Measurements from ENCODE around the gene PPP2CA. TPM values are rescaled to one million over a fixed set of nuclear protein-coding genes. Genes with fewer than 3 reads are reported as not detected.
"Not testable (repeated sequence)": the region's sequence is repeated elsewhere in the genome, so short reads cannot be mapped to it uniquely, and the experiment has no call there.

The PPP2CA gene
- total RNA-seq, 1 donor: 234 TPM

GRCh38 chr5:134245692-134246091, 19.8 kb upstream of the PPP2CA start:
- no peak for DNase-seq (ENCODE audit: low read depth in 2 of 3, low spot score in 2 of 3)

GRCh38 chr5:134245101-134245604, 19.3 kb upstream of the PPP2CA start:
- no peak for DNase-seq (ENCODE audit: low read depth in 2 of 3, low spot score in 2 of 3)

GRCh38 chr5:134242146-134242545, 16.3 kb upstream of the PPP2CA start:
- DNase-seq (ENCODE audit: low read depth in 2 of 3, low spot score in 2 of 3): no peak

- peak in 2 of 3 donors; percentile 59 to 81 for DNase-seq (ENCODE audit: low read depth in 2 of 3, low spot score in 2 of 3)
Observed at GRCh38 chr5:134240421-134240962, 14.6 kb upstream of the PPP2CA start.

GRCh38 chr5:134236820-134237219, 10.9 kb upstream of the PPP2CA start:
- DNase-seq (ENCODE audit: low read depth in 2 of 3, low spot score in 2 of 3): no peak

- no peak for DNase-seq (ENCODE audit: low read depth in 2 of 3, low spot score in 2 of 3)
Observed at GRCh38 chr5:134236318-134236717, 10.4 kb upstream of the PPP2CA start.

GRCh38 chr5:134228624-134229023, 2.8 kb upstream of the PPP2CA start:
- DNase-seq (ENCODE audit: low read depth in 2 of 3, low spot score in 2 of 3): no peak

GRCh38 chr5:134227776-134228175, 1.9 kb upstream of the PPP2CA start:
- no peak for DNase-seq (ENCODE audit: low read depth in 2 of 3, low spot score in 2 of 3)

- peak; percentile 5 to 28 (median 28) for DNase-seq (ENCODE audit: low read depth in 2 of 3, low spot score in 2 of 3)
Observed at GRCh38 chr5:134227259-134227658, 1.4 kb upstream of the PPP2CA start.

- peak in 2 of 3 donors; percentile 38 to 67 for DNase-seq (ENCODE audit: low read depth in 2 of 3, low spot score in 2 of 3)
Observed at GRCh38 chr5:134226441-134227192, 744 bp upstream of the PPP2CA start.

- DNase-seq (ENCODE audit: low read depth in 2 of 3, low spot score in 2 of 3): peak; percentile 33 to 80 (median 80)
Observed at GRCh38 chr5:134224888-134225779, 739 bp downstream of the PPP2CA start.

- DNase-seq (ENCODE audit: low read depth in 2 of 3, low spot score in 2 of 3): no peak
Observed at GRCh38 chr5:134223406-134224248, 2.2 kb downstream of the PPP2CA start.

GRCh38 chr5:134221690-134222089, 4.2 kb downstream of the PPP2CA start:
- not testable (repeated sequence) for DNase-seq (ENCODE audit: low read depth in 2 of 3, low spot score in 2 of 3)

- DNase-seq (ENCODE audit: low read depth in 2 of 3, low spot score in 2 of 3): no peak
Observed at GRCh38 chr5:134215757-134216156, 10.1 kb downstream of the PPP2CA start.

- DNase-seq (ENCODE audit: low read depth in 2 of 3, low spot score in 2 of 3): not testable (repeated sequence)
Observed at GRCh38 chr5:134211263-134212031, 14.4 kb downstream of the PPP2CA start.

GRCh38 chr5:134209477-134210245, 16.2 kb downstream of the PPP2CA start:
- no peak for DNase-seq (ENCODE audit: low read depth in 2 of 3, low spot score in 2 of 3)

- DNase-seq (ENCODE audit: low read depth in 2 of 3, low spot score in 2 of 3): no peak
Observed at GRCh38 chr5:134207696-134208095, 18.2 kb downstream of the PPP2CA start.

GRCh38 chr5:134206627-134207160, 19.2 kb downstream of the PPP2CA start:
- no peak for DNase-seq (ENCODE audit: low read depth in 2 of 3, low spot score in 2 of 3)
